MM.1S (cell line): Measurements from ENCODE around the gene PPP1R17.

Source experiments
- DNase-seq: peaks from one replicate; pipeline ENCODE4 v3.0.0-alpha.2; 2015
- H2AFZ ChIP-seq: fragments of 300-600 bp; sonication (generic); 2 replicates; pipeline ENCODE4 v1.6.0; 2016; ENCODE audit warnings: antibody characterized with exemption, low read length
- H3F3A ChIP-seq: fragments of 300-600 bp; sonication (generic); 2 replicates; pipeline ENCODE4 v1.6.1; 2016; ENCODE audit warnings: mild to moderate bottlenecking, antibody characterized with exemption, low read length, moderate library complexity, mixed read lengths; ENCODE audit not compliant: insufficient read depth
- H3K27ac ChIP-seq: fragments of 300-600 bp; sonication (generic); 2 replicates; pipeline ENCODE4 v1.5.1; 2016; ENCODE audit warnings: mild to moderate bottlenecking, low read length
- H3K27me3 ChIP-seq: fragments of 300-600 bp; sonication (generic); replicated peaks from 2 replicates; pipeline ENCODE4 v1.6.0; 2016; ENCODE audit warnings: low read length; ENCODE audit not compliant: insufficient read depth
- H3K36me3 ChIP-seq: fragments of 300-600 bp; sonication (generic); replicated peaks from 2 replicates; pipeline ENCODE4 v1.6.1; 2016; ENCODE audit warnings: mild to moderate bottlenecking, low read length, mixed read lengths; ENCODE audit not compliant: insufficient read depth
- H3K4me1 ChIP-seq: fragments of 300-600 bp; sonication (generic); 2 replicates; pipeline ENCODE4 v1.6.1; 2016; ENCODE audit warnings: low read length, mixed read lengths
- H3K4me2 ChIP-seq: fragments of 300-600 bp; sonication (generic); 2 replicates; pipeline ENCODE4 v1.6.0; 2016; ENCODE audit warnings: low read depth, low read length
- H3K4me3 ChIP-seq: fragments of 300-600 bp; sonication (generic); 2 replicates; pipeline ENCODE4 v1.5.1; 2016; ENCODE audit warnings: low read length, mixed read lengths
- H3K79me2 ChIP-seq: fragments of 300-600 bp; sonication (generic); 2 replicates; pipeline ENCODE4 v1.6.1; 2016; ENCODE audit warnings: mixed run types, low read length, mixed read lengths
- H3K9ac ChIP-seq: fragments of 300-600 bp; sonication (generic); 2 replicates; pipeline ENCODE4 v1.6.1; 2016; ENCODE audit warnings: low read length, mixed read lengths
- H3K9me2 ChIP-seq: fragments of 300-600 bp; sonication (generic); replicated peaks from 2 replicates; pipeline ENCODE4 v1.6.1; 2016; ENCODE audit warnings: mild to moderate bottlenecking, low read length, mixed read lengths; ENCODE audit not compliant: insufficient read depth
- H3K9me3 ChIP-seq: fragments of 300-600 bp; sonication (generic); replicated peaks from 2 replicates; pipeline ENCODE4 v1.6.1; 2016; ENCODE audit warnings: mild to moderate bottlenecking, low read length, mixed read lengths; ENCODE audit not compliant: insufficient read depth
- H4K20me1 ChIP-seq: fragments of 300-600 bp; sonication (generic); 2 replicates; pipeline ENCODE4 v1.6.1; 2016; ENCODE audit warnings: mild to moderate bottlenecking, low read length, moderate library complexity, mixed read lengths; ENCODE audit not compliant: insufficient read depth
- EZH2 ChIP-seq: fragments of 300-600 bp; sonication (generic); optimal IDR thresholded peaks from 2 replicates; pipeline ENCODE3; 2017; ENCODE audit warnings: low read depth, mild to moderate bottlenecking, antibody characterized with exemption, low read length, mixed read lengths
- EZH2phosphoT487 ChIP-seq: fragments of 300-600 bp; sonication (generic); IDR thresholded peaks from 2 replicates; pipeline ENCODE4 v1.6.1; 2018; ENCODE audit warnings: antibody characterized with exemption, low read length
- TF ChIP-seq, protein P1 (sequence below): fragments of 300-600 bp; sonication (generic); IDR thresholded peaks from 2 replicates; pipeline ENCODE4 v1.5.1; 2016; ENCODE audit warnings: antibody characterized with exemption, low read length, mixed read lengths

Gene PPP1R17

DNA sequence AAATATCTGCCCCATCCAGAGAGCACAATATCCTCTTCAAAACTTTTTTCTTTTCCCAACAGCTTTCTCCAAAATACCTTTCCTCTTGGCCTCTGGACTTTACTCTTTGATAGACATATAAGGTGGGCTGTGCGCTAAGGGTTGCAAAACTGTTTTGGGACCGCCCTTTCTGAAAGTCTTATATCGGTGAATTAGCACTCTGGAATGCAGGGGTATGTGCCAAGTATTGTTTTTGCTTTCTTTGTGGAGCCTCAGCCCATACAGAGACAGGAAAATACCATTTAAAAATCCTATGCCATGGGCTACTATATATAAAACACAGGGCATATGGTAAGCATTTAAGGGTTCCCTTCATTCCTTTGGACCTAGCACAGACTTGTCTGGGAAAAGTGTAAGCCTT, 37.7 kb downstream of the PPP1R17 start:
- no peak overlapping the region for H2AFZ ChIP-seq
- H4K20me1 ChIP-seq: no peaks in the 10 kb centered on the region
- TF ChIP-seq, protein P1, sequence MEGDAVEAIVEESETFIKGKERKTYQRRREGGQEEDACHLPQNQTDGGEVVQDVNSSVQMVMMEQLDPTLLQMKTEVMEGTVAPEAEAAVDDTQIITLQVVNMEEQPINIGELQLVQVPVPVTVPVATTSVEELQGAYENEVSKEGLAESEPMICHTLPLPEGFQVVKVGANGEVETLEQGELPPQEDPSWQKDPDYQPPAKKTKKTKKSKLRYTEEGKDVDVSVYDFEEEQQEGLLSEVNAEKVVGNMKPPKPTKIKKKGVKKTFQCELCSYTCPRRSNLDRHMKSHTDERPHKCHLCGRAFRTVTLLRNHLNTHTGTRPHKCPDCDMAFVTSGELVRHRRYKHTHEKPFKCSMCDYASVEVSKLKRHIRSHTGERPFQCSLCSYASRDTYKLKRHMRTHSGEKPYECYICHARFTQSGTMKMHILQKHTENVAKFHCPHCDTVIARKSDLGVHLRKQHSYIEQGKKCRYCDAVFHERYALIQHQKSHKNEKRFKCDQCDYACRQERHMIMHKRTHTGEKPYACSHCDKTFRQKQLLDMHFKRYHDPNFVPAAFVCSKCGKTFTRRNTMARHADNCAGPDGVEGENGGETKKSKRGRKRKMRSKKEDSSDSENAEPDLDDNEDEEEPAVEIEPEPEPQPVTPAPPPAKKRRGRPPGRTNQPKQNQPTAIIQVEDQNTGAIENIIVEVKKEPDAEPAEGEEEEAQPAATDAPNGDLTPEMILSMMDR: no peak
- no peak for TF ChIP-seq EZH2phosphoT487
- TF ChIP-seq EZH2: no peak
- no peak overlapping the region for H3K4me2 ChIP-seq
- no peaks in the 10 kb centered on the region for H3K9me3 ChIP-seq
- no peaks in the 10 kb centered on the region for H3K4me1 ChIP-seq
- no peaks in the 10 kb centered on the region for H3K36me3 ChIP-seq
- DNase-seq: no peak
- no peaks in the 10 kb centered on the region for H3K27me3 ChIP-seq
- no peaks in the 10 kb centered on the region for H3F3A ChIP-seq
- H3K9me2 ChIP-seq: no peaks in the 10 kb centered on the region
- no peak overlapping the region for H3K4me3 ChIP-seq
- no peak overlapping the region for H3K27ac ChIP-seq
- H3K9ac ChIP-seq: no peak overlapping the region
- no peaks in the 10 kb centered on the region for H3K79me2 ChIP-seq

DNA sequence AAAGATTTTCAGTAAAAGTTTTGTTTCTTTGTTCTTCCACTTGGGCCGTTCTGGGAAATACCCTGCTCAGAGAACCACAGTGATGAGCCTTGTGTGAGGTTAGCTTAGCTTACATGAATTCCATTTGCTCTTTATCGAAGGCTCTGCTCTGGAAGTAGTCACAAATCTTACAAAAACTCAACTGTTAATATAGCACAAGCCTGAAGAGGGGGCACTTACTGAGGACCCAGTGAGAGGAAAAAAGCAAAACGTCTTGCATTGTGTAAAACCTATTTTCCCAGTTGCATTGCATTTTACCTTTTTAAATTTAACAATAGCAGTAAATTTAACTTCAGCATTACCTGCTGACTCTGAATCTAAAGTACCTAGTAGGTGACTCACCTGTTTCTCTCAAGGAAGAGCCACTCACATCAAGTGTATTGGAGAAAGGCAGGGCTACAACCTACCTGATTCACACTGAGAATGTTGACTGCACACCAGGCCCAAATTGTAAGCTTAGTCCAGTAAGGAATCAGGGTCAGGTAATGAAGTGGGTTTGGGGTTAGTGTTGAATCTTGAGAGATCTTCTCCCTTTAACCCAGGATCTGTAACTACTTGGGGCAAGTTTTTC, 42.3 kb downstream of the PPP1R17 start:
- Histone ChIP-seq H3K27ac (no peak overlapping the region), H3K9me2 (no peaks in the 10 kb centered on the region), H3K27me3 (no peaks in the 10 kb centered on the region), H3K4me1 (no peaks in the 10 kb centered on the region), H3K9ac (no peak overlapping the region), H3K4me3 (no peak overlapping the region), H4K20me1 (no peaks in the 10 kb centered on the region), H3F3A (no peaks in the 10 kb centered on the region), H3K4me2 (no peak overlapping the region), H2AFZ (no peak overlapping the region), H3K79me2 (no peaks in the 10 kb centered on the region), H3K9me3 (no peaks in the 10 kb centered on the region), H3K36me3 (no peaks in the 10 kb centered on the region)
- no peak for DNase-seq
- TF ChIP-seq, protein P1: peak; percentile 7; the same call in 1 of the 2 replicates
- TF ChIP-seq EZH2 (no peak), EZH2phosphoT487 (no peak)

DNA sequence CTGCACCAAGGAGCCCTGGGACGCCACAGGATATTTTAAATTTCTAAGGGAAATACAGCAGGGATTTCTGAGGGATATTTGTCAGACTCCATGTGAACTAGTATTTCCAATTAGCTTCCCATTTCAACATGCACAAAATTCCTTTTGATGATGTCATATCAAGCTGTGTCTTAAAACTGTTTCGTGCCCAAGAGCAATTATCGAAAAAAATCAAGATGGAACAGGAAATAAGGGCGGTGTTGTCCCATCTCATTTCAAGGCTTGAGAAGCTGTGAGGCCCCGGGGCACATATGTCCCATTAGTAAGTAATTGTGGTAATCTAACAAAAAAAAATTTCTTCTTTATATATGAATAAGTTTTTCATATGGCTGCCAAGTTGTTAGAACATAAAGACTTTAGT, 47.4 kb downstream of the PPP1R17 start:
- Histone ChIP-seq H3K9ac (no peak overlapping the region), H3K9me2 (no peaks in the 10 kb centered on the region), H3K36me3 (no peaks in the 10 kb centered on the region), H3K27ac (no peak overlapping the region), H3K4me1 (no peaks in the 10 kb centered on the region), H4K20me1 (no peaks in the 10 kb centered on the region), H3K4me3 (no peak overlapping the region), H3F3A (no peaks in the 10 kb centered on the region), H3K4me2 (no peak overlapping the region), H3K27me3 (no peaks in the 10 kb centered on the region), H2AFZ (no peak overlapping the region), H3K9me3 (no peaks in the 10 kb centered on the region), H3K79me2 (no peaks in the 10 kb centered on the region)
- no peak for DNase-seq
- TF ChIP-seq EZH2 (no peak), EZH2phosphoT487 (no peak)
- TF ChIP-seq, protein P1: no peak
